Testis (tissue), 2 donors: ENCODE results near the gene NKX6-2.

ENCODE experiments used
- CTCF ChIP-seq, 3 experiments: fragments of 450-650 bp in 2 of 3; fragments of 200-600 bp in 1 of 3; sonication (generic) in 1 of 3; IDR thresholded peaks; one replicate each; pipeline ENCODE4 v1.5.1; 2016 to 2019; ENCODE audit warnings: antibody characterized with exemption in 3 of 3, mild to moderate bottlenecking in 2 of 3, moderate library complexity in 1 of 3
- POLR2A ChIP-seq: fragments of 450-650 bp; IDR thresholded peaks from one replicate; pipeline ENCODE4 v1.6.1; 2017; ENCODE audit warnings: antibody characterized with exemption, mild to moderate bottlenecking, moderate library complexity

GRCh38 chr10:132758865-132759264 lies 27.1 kb downstream of the NKX6-2 start:
- TF ChIP-seq POLR2A (no peak), CTCF (IDR thresholded peaks at IDR 0.05) (no peak)
